Keratinocyte (primary cell): ENCODE data around the gene NRF1. TPM values are rescaled to one million over a fixed set of nuclear protein-coding genes. Genes with fewer than 3 reads are reported as not detected.

Experiments used
- DNase-seq: peaks from one replicate; pipeline ENCODE4 v3.0.0-alpha.2; 2011; ENCODE audit warnings: low read depth, missing footprints, low spot score
- FAIRE-seq: peaks from 2 replicates; lab custom pipeline; 2011; peaks lifted over from hg19 to GRCh38; lab: Jason Lieb, UNC
- H2AFZ ChIP-seq: 2 replicates; pipeline ENCODE4 v1.6.0; 2012; ENCODE audit warnings: low read length, control low read depth, inconsistent platforms; ENCODE audit not compliant: control insufficient read depth
- H3K27ac ChIP-seq: 2 replicates; pipeline ENCODE4 v1.5.1; 2011; ENCODE audit warnings: low read length; ENCODE audit not compliant: control insufficient read depth, insufficient read depth
- H3K27me3 ChIP-seq: 3 replicates; pipeline ENCODE4 v1.6.0; 2011; ENCODE audit warnings: low read length; ENCODE audit not compliant: control insufficient read depth, insufficient read depth; ENCODE audit errors: extremely low read depth
- H3K36me3 ChIP-seq, 2 experiments: 2 replicates in 1 of 2; 3 replicates in 1 of 2; pipeline ENCODE4 v1.5.1; 2011; ENCODE audit warnings: low read length in 2 of 2, mild to moderate bottlenecking in 1 of 2; ENCODE audit not compliant: control insufficient read depth in 2 of 2, insufficient read depth in 2 of 2; ENCODE audit errors: extremely low read depth in 1 of 2
- H3K4me1 ChIP-seq: 3 replicates; pipeline ENCODE4 v1.5.1; 2011; ENCODE audit warnings: low read length; ENCODE audit not compliant: control insufficient read depth, insufficient read depth; ENCODE audit errors: extremely low read depth
- H3K4me2 ChIP-seq: 3 replicates; pipeline ENCODE4 v1.6.0; 2011; ENCODE audit warnings: low read depth, low read length; ENCODE audit not compliant: control insufficient read depth, insufficient read depth; ENCODE audit errors: extremely low read depth
- H3K4me3 ChIP-seq, 3 experiments: fragments of 200-600 bp in 1 of 3; sonication (generic) in 1 of 3; 2 replicates in 2 of 3; 3 replicates in 1 of 3; pipeline ENCODE4 v1.5.1; 2011 to 2016; ENCODE audit warnings: low read length in 3 of 3, mild to moderate bottlenecking in 3 of 3, control low read depth in 2 of 3, inconsistent platforms in 1 of 3, low read depth in 1 of 3, mixed read lengths in 1 of 3, mixed run types in 1 of 3, moderate library complexity in 1 of 3; ENCODE audit not compliant: control insufficient read depth in 2 of 3, insufficient read depth in 2 of 3; ENCODE audit errors: extremely low read depth in 1 of 3
- H3K79me2 ChIP-seq: 2 replicates; pipeline ENCODE4 v1.6.0; 2012; ENCODE audit warnings: low read length; ENCODE audit not compliant: control insufficient read depth, insufficient read depth
- H3K9ac ChIP-seq: 3 replicates; pipeline ENCODE4 v1.6.0; 2011; ENCODE audit warnings: low read length; ENCODE audit not compliant: control insufficient read depth, insufficient read depth; ENCODE audit errors: extremely low read depth
- H3K9me1 ChIP-seq: 3 replicates; pipeline ENCODE4 v1.6.0; 2011; ENCODE audit warnings: low read length; ENCODE audit not compliant: control insufficient read depth, insufficient read depth; ENCODE audit errors: extremely low read depth
- H3K9me3 ChIP-seq: 2 replicates; pipeline ENCODE4 v1.5.1; 2012; ENCODE audit warnings: low read depth, low read length; ENCODE audit not compliant: control insufficient read depth
- H4K20me1 ChIP-seq: 3 replicates; pipeline ENCODE4 v1.6.0; 2011; ENCODE audit warnings: low read length; ENCODE audit not compliant: control insufficient read depth, insufficient read depth; ENCODE audit errors: extremely low read depth
- EZH2 ChIP-seq: IDR thresholded peaks from one replicate; pipeline ENCODE4 v1.6.1; 2012; ENCODE audit warnings: inconsistent platforms, mild to moderate bottlenecking, low read length, moderate library complexity
- dilution Hi-C: fragments of 300-500 bp; cut with MboI; formaldehyde crosslinking; loops from one replicate; pipeline ENCODE4 v1.7.0; 2020; ENCODE audit warnings: low sequenced_read_pairs; ENCODE audit not compliant: extremely low pct_ligation_motif_present
- polyA plus RNA-seq, 5 experiments: library from polyadenylated mRNA; depleted of rRNA in 3 of 5; stranded (reverse) in 3 of 5; stranded (forward) in 1 of 5; unstranded in 1 of 5; fragments of >200 nt; gene quantifications; 1 replicate in 1 of 5; 2 replicates in 3 of 5; 3 replicates in 1 of 5; pipeline versions ENCODE4 v1.2.1 to v1.2.3, GENCODE V29; 2011 to 2012; ENCODE audit warnings: missing spikeins in 2 of 5, low read depth in 1 of 5, low replicate concordance in 1 of 5
- TF ChIP-seq, protein P1 (sequence below), 3 experiments: IDR thresholded peaks in 1 of 3; conservative IDR thresholded peaks in 1 of 3; optimal IDR thresholded peaks in 1 of 3; 2 replicates in 2 of 3; 3 replicates in 1 of 3; pipeline versions ENCODE3 to v1.5.1; 2011; ENCODE audit warnings: low read length in 3 of 3, mild to moderate bottlenecking in 3 of 3, moderate library complexity in 2 of 3, control low read depth in 1 of 3, inconsistent platforms in 1 of 3; ENCODE audit not compliant: insufficient read depth in 2 of 3; ENCODE audit errors: extremely low read depth in 1 of 3

NRF1 gene
- polyA plus RNA-seq, 1 donor (not counting 4 experiments of a cell fraction or from before 2014, with no cell fraction given): 12.6 TPM

GRCh38 chr7:129768614-129769399 is 157.3 kb downstream of the NRF1 start:
- H3K27me3 ChIP-seq: no peaks in the 10 kb centered on the region
- H3K4me3 ChIP-seq: no peak overlapping the region
- H3K79me2 ChIP-seq: peaks cover 2% of the 10 kb centered on the region
- H3K9me3 ChIP-seq: no peaks in the 10 kb centered on the region
- H2AFZ ChIP-seq: no peak overlapping the region
- H3K9me1 ChIP-seq: no peaks in the 10 kb centered on the region
- TF ChIP-seq, protein P1, sequence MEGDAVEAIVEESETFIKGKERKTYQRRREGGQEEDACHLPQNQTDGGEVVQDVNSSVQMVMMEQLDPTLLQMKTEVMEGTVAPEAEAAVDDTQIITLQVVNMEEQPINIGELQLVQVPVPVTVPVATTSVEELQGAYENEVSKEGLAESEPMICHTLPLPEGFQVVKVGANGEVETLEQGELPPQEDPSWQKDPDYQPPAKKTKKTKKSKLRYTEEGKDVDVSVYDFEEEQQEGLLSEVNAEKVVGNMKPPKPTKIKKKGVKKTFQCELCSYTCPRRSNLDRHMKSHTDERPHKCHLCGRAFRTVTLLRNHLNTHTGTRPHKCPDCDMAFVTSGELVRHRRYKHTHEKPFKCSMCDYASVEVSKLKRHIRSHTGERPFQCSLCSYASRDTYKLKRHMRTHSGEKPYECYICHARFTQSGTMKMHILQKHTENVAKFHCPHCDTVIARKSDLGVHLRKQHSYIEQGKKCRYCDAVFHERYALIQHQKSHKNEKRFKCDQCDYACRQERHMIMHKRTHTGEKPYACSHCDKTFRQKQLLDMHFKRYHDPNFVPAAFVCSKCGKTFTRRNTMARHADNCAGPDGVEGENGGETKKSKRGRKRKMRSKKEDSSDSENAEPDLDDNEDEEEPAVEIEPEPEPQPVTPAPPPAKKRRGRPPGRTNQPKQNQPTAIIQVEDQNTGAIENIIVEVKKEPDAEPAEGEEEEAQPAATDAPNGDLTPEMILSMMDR (optimal IDR thresholded peaks at IDR 0.05 in 1 of 3, IDR thresholded peaks at IDR 0.05 in 1 of 3, conservative IDR thresholded peaks at IDR 0.05 in 1 of 3; ENCODE audit: extremely low read depth in 1 of 3, insufficient read depth in 2 of 3, low read length in 3 of 3): no peak
- TF ChIP-seq EZH2: no peak
- no peak overlapping the region for H3K4me2 ChIP-seq
- H3K9ac ChIP-seq: no peak overlapping the region
- FAIRE-seq: no peak
- H3K36me3 ChIP-seq: peaks cover 0 to 3% of the 10 kb centered on the region in 2 experiments
- DNase-seq: no peak
- peaks cover 3% of the 10 kb centered on the region for H4K20me1 ChIP-seq
- H3K4me1 ChIP-seq: peaks cover 9% of the 10 kb centered on the region
- dilution Hi-C loops: no loop called here
- H3K27ac ChIP-seq: no peak overlapping the region

DNA sequence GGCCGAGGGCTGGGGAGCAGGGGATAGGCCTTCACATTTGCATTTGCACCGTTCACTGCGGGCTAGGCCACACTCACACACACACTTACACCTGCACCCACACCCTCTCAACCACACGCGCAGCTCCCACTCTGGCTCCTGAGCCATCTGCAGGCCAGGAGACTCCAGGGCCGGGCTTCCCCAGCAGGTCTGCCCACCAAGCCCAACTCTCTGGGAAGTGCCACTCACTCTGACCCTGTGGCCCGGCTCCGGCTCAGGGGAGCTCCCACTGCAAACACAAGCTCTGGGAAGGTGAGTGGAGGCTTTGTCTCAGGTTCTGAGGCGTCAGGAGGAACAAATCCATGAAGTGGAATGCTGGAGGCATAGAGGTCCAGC is 157.9 kb downstream of the NRF1 start:
- peaks cover 7% of the 10 kb centered on the region for H4K20me1 ChIP-seq
- H3K27ac ChIP-seq: no peak overlapping the region
- no peak overlapping the region for H3K9ac ChIP-seq
- H3K27me3 ChIP-seq: no peaks in the 10 kb centered on the region
- no peaks in the 10 kb centered on the region for H3K9me1 ChIP-seq
- DNase-seq: no peak
- dilution Hi-C loops: no loop called here
- no peak overlapping the region for H2AFZ ChIP-seq
- FAIRE-seq: no peak
- H3K4me1 ChIP-seq: peaks cover 4% of the 10 kb centered on the region
- peaks cover 0 to 3% of the 10 kb centered on the region in 2 experiments for H3K36me3 ChIP-seq
- TF ChIP-seq, protein P1 (optimal IDR thresholded peaks at IDR 0.05 in 1 of 3, IDR thresholded peaks at IDR 0.05 in 1 of 3, conservative IDR thresholded peaks at IDR 0.05 in 1 of 3; ENCODE audit: extremely low read depth in 1 of 3, insufficient read depth in 2 of 3, low read length in 3 of 3): no peak
- no peak for TF ChIP-seq EZH2
- no peak overlapping the region for H3K4me3 ChIP-seq
- H3K9me3 ChIP-seq: no peaks in the 10 kb centered on the region
- no peak overlapping the region for H3K4me2 ChIP-seq
- H3K79me2 ChIP-seq: peaks cover 2% of the 10 kb centered on the region
